22Rv1 (cell line): ENCODE results near the gene CFAP68.

ENCODE experiments used
- ZFX ChIP-seq: fragments of 450-650 bp; IDR thresholded peaks from 2 replicates; pipeline ENCODE4 v1.6.1; 2017; ENCODE audit warnings: antibody characterized with exemption, borderline replicate concordance
- TF ChIP-seq, protein P1 (sequence below): fragments of 450-650 bp; IDR thresholded peaks from 2 replicates; pipeline ENCODE4 v1.5.1; 2017; ENCODE audit warnings: mild to moderate bottlenecking

DNA sequence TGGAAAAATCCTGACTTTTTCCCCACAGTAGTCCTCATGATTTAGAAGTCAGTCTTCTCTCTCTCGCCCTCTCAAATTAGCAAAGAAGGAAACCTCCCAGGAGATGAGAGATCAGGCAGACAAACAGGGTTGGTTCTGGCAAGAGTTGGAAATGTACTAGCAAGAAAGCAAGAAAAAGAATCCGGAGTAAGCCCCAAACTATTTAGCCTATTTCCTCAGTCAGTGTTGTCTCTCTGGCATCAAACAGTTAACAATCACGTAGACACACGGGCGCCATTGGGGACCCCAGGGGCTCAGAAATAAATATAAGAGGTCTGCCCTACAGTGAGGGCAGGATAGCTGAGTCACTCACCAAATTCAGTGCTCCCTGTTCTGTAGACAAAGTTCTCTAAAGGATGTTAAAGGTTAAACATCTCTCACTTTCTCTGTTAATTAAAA lies 44.0 kb downstream of the CFAP68 start:
- TF ChIP-seq, protein P1, sequence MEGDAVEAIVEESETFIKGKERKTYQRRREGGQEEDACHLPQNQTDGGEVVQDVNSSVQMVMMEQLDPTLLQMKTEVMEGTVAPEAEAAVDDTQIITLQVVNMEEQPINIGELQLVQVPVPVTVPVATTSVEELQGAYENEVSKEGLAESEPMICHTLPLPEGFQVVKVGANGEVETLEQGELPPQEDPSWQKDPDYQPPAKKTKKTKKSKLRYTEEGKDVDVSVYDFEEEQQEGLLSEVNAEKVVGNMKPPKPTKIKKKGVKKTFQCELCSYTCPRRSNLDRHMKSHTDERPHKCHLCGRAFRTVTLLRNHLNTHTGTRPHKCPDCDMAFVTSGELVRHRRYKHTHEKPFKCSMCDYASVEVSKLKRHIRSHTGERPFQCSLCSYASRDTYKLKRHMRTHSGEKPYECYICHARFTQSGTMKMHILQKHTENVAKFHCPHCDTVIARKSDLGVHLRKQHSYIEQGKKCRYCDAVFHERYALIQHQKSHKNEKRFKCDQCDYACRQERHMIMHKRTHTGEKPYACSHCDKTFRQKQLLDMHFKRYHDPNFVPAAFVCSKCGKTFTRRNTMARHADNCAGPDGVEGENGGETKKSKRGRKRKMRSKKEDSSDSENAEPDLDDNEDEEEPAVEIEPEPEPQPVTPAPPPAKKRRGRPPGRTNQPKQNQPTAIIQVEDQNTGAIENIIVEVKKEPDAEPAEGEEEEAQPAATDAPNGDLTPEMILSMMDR: no peak
- TF ChIP-seq ZFX: no peak
